GM06990 (cell line): Measurements from ENCODE around the gene TLR3.

Source experiments
- DNase-seq: peaks from one replicate; pipeline ENCODE4 v3.0.0-alpha.2; 2011; ENCODE audit not compliant: insufficient read length; ENCODE audit errors: extremely low read depth
- H3K27me3 ChIP-seq: replicated peaks from 2 replicates; pipeline ENCODE4 v1.6.0; 2011; ENCODE audit warnings: low read length; ENCODE audit not compliant: control insufficient read depth, insufficient read depth
- H3K36me3 ChIP-seq: 2 replicates; pipeline ENCODE4 v1.5.1; 2011; ENCODE audit warnings: low read length; ENCODE audit not compliant: control insufficient read depth, insufficient read depth
- H3K4me3 ChIP-seq: replicated peaks from 2 replicates; pipeline ENCODE4 v1.5.1; 2011; ENCODE audit warnings: low read depth, mild to moderate bottlenecking, control low read depth, low read length
- TF ChIP-seq, protein P1 (sequence below): IDR thresholded peaks from 2 replicates; pipeline ENCODE4 v1.5.1; 2011; ENCODE audit warnings: low read length, control low read depth, mild to moderate bottlenecking, inconsistent platforms; ENCODE audit not compliant: insufficient read depth, poor library complexity, severe bottlenecking

The TLR3 gene

DNA sequence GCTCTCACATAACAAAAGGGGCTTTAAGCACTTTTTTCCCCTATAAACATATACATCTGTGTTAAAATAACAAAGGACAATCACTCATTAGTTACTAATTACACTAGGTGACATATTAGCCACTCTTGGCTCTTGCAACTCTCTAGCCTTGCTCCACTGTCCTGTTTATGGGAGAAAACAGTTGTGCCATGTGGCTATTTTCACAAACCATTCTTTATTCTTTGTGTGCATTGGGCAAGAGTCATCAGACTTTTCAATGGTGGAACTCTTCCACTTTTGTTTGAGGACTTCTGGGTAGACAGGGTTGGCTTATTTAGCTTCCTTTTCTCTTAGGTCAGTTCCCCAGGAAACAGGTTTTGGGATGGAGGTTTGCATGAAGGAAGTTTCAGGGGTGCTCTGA, 19.6 kb downstream of the TLR3 start:
- TF ChIP-seq, protein P1, sequence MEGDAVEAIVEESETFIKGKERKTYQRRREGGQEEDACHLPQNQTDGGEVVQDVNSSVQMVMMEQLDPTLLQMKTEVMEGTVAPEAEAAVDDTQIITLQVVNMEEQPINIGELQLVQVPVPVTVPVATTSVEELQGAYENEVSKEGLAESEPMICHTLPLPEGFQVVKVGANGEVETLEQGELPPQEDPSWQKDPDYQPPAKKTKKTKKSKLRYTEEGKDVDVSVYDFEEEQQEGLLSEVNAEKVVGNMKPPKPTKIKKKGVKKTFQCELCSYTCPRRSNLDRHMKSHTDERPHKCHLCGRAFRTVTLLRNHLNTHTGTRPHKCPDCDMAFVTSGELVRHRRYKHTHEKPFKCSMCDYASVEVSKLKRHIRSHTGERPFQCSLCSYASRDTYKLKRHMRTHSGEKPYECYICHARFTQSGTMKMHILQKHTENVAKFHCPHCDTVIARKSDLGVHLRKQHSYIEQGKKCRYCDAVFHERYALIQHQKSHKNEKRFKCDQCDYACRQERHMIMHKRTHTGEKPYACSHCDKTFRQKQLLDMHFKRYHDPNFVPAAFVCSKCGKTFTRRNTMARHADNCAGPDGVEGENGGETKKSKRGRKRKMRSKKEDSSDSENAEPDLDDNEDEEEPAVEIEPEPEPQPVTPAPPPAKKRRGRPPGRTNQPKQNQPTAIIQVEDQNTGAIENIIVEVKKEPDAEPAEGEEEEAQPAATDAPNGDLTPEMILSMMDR, result no peak
- Histone ChIP-seq H3K36me3 (no peaks in the 10 kb centered on the region), H3K4me3 (no peak overlapping the region), H3K27me3 (no peaks in the 10 kb centered on the region)
- DNase-seq, result no peak

- TF ChIP-seq, protein P1, result no peak
- H3K27me3 ChIP-seq, result no peaks in the 10 kb centered on the region
- no peak for DNase-seq
- no peaks in the 10 kb centered on the region for H3K36me3 ChIP-seq
- no peak overlapping the region for H3K4me3 ChIP-seq
Observed at GRCh38 chr4:186092296-186092695, 23.3 kb downstream of the TLR3 start.

DNA sequence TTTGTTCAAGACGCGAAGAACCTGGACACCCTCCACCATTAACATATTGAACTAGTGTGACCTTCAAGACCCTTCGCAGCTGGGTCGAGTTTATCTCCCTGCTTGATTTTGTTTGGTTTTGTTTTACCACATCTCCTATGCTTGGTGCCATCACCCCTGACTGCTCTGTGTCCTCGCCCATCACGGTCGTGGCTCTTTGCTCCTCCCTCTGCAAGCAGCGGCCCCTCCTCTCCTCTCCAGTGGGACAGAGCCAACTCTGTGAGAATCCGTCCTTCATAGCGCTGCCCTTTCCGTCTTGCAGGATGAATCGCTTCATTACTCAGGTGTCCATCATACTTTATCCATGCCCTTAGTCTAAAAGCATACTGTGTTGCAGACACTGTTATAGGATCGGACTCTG, 26.4 kb downstream of the TLR3 start:
- Histone ChIP-seq H3K4me3 (no peak overlapping the region), H3K36me3 (no peaks in the 10 kb centered on the region), H3K27me3 (peaks cover 2% of the 10 kb centered on the region; the same call in 1 of the 2 replicates)
- TF ChIP-seq, protein P1, result no peak
- DNase-seq, result no peak

- H3K4me3 ChIP-seq, result no peak overlapping the region
- no peak for DNase-seq
- peaks cover 2% of the 10 kb centered on the region; the same call in 1 of the 2 replicates for H3K27me3 ChIP-seq
- H3K36me3 ChIP-seq, result no peaks in the 10 kb centered on the region
- TF ChIP-seq, protein P1, result no peak
Observed at GRCh38 chr4:186096681-186097165, 27.8 kb downstream of the TLR3 start.

GRCh38 chr4:186097386-186097785, 28.4 kb downstream of the TLR3 start:
- no peak for DNase-seq
- TF ChIP-seq, protein P1, result no peak
- Histone ChIP-seq H3K36me3 (no peaks in the 10 kb centered on the region), H3K4me3 (no peak overlapping the region), H3K27me3 (peaks cover 2% of the 10 kb centered on the region; the same call in 1 of the 2 replicates)

- H3K4me3 ChIP-seq, result no peak overlapping the region
- TF ChIP-seq, protein P1, result no peak
- no peaks in the 10 kb centered on the region for H3K36me3 ChIP-seq
- no peak for DNase-seq
- H3K27me3 ChIP-seq, result peaks cover 5% of the 10 kb centered on the region
Observed at GRCh38 chr4:186102931-186103330, 34.0 kb downstream of the TLR3 start.
